GM19043 (cell line): Measurements from ENCODE around the gene PNPLA2.

Experiments used
- ATAC-seq: cut with Tn5 transposase; IDR thresholded peaks from one replicate; pipeline ENCODE4 v1.9.1; 2021; ENCODE audit warnings: low read depth; ENCODE audit not compliant: unreplicated experiment

PNPLA2 gene

GRCh38 chr11:868394-868793 lies 49.7 kb downstream of the PNPLA2 start:
- ATAC-seq, result no peak

GRCh38 chr11:868802-869201 lies 50.1 kb downstream of the PNPLA2 start:
- ATAC-seq, result no peak

- no peak for ATAC-seq
Measured at GRCh38 chr11:869399-870126, 50.8 kb downstream of the PNPLA2 start.

GRCh38 chr11:870127-870413 lies 51.4 kb downstream of the PNPLA2 start:
- ATAC-seq, result no peak

GRCh38 chr11:870418-870817 lies 51.7 kb downstream of the PNPLA2 start:
- ATAC-seq, result no peak

- no peak for ATAC-seq
Measured at GRCh38 chr11:871472-871871, 52.8 kb downstream of the PNPLA2 start.

GRCh38 chr11:872799-873198 lies 54.1 kb downstream of the PNPLA2 start:
- ATAC-seq, result no peak

- no peak for ATAC-seq
Measured at GRCh38 chr11:873706-874105, 55.0 kb downstream of the PNPLA2 start.
